ENCODE data around the gene PHLPP1.

PHLPP1 gene

DNA sequence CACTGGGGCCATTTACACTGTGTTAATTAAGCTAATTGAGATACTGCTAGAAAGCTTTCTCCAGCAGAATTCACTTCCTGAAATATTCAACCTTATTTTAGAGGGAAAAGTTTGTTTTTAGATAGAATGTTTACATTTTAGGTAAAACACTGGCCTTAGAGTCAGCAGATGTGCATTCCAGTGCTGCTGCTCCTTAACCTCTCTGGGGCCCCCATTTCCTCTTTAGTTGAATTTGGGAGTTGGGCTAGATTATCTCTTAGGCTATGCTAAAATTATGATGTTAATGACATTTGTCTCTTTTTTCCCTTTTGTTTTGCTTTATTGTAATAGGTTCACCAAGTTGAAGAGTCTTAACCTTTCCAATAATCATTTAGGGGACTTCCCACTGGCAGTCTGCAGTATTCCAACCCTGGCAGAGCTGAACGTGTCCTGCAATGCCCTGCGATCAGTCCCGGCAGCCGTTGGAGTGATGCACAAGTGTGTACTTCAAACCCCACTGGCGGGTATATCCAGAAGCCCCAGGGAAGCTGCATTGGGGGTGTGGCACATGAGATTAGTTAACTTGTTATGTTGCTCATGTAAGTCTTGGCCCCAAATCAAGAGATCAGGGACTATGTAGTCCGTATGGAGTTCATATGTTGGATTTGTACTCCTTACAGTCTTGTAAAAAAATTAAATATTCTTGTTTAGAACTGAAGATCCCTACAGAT lies 179.5 kb downstream of the PHLPP1 start:
- Histone ChIP-seq H3K4me3 (ENCODE audit: low read length) (no peak overlapping the region), H3K27me3 (ENCODE audit: low read depth, low read length) (no peaks in the 10 kb centered on the region), H3K9me3 (ENCODE audit: insufficient read depth, low read length) (no peaks in the 10 kb centered on the region), H4K20me1 (ENCODE audit: insufficient read depth, low read length) (no peaks in the 10 kb centered on the region), H3K4me1 (ENCODE audit: low read length) (peaks cover 22% of the 10 kb centered on the region), H3K27ac (ENCODE audit: low read length) (no peak overlapping the region), H3K9ac (ENCODE audit: low read length) (no peak overlapping the region), H2AFZ (ENCODE audit: low read depth, low read length) (no peak overlapping the region), H3K4me2 (ENCODE audit: low read length) (no peak overlapping the region), H3K79me2 (ENCODE audit: low read length) (no peaks in the 10 kb centered on the region), H3K36me3 (replicated peaks; ENCODE audit: low read depth, low read length) (no peaks in the 10 kb centered on the region)
- TF ChIP-seq, protein P1, sequence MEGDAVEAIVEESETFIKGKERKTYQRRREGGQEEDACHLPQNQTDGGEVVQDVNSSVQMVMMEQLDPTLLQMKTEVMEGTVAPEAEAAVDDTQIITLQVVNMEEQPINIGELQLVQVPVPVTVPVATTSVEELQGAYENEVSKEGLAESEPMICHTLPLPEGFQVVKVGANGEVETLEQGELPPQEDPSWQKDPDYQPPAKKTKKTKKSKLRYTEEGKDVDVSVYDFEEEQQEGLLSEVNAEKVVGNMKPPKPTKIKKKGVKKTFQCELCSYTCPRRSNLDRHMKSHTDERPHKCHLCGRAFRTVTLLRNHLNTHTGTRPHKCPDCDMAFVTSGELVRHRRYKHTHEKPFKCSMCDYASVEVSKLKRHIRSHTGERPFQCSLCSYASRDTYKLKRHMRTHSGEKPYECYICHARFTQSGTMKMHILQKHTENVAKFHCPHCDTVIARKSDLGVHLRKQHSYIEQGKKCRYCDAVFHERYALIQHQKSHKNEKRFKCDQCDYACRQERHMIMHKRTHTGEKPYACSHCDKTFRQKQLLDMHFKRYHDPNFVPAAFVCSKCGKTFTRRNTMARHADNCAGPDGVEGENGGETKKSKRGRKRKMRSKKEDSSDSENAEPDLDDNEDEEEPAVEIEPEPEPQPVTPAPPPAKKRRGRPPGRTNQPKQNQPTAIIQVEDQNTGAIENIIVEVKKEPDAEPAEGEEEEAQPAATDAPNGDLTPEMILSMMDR (IDR thresholded peaks at IDR 0.05; ENCODE audit: low read depth, low read length) = no peak
- no peak for TF ChIP-seq EZH2phosphoT487 (IDR thresholded peaks at IDR 0.05; ENCODE audit: low read depth)

DNA sequence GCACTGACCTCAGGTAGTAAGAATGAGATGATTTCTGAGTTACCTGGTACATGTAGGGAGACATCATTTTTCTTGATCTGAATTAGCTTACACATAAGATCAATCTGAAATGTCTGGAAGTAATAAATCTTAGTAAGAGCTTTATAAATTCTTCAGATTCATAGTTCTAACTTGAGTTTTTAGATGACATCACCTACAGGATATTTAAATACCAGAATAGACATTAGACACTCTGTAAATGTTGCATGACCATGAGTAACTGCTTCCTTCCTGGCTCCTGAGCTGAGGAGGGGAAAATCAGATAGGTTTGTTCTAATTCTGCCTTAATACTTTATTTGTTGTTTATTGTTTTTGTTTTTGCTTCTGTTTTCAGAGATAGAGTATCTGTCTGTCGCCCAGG lies 181.8 kb downstream of the PHLPP1 start:
- TF ChIP-seq, protein P1 (IDR thresholded peaks at IDR 0.05; ENCODE audit: low read depth, low read length) = no peak
- TF ChIP-seq EZH2phosphoT487 (IDR thresholded peaks at IDR 0.05; ENCODE audit: low read depth) = no peak
- Histone ChIP-seq H3K36me3 (replicated peaks; ENCODE audit: low read depth, low read length) (no peaks in the 10 kb centered on the region), H3K9ac (ENCODE audit: low read length) (no peak overlapping the region), H2AFZ (ENCODE audit: low read depth, low read length) (no peak overlapping the region), H3K4me3 (ENCODE audit: low read length) (no peak overlapping the region), H3K9me3 (ENCODE audit: insufficient read depth, low read length) (no peaks in the 10 kb centered on the region), H3K79me2 (ENCODE audit: low read length) (no peaks in the 10 kb centered on the region), H4K20me1 (ENCODE audit: insufficient read depth, low read length) (no peaks in the 10 kb centered on the region), H3K27me3 (ENCODE audit: low read depth, low read length) (no peaks in the 10 kb centered on the region), H3K4me1 (ENCODE audit: low read length) (peaks cover 22% of the 10 kb centered on the region), H3K27ac (ENCODE audit: low read length) (no peak overlapping the region), H3K4me2 (ENCODE audit: low read length) (no peak overlapping the region)

DNA sequence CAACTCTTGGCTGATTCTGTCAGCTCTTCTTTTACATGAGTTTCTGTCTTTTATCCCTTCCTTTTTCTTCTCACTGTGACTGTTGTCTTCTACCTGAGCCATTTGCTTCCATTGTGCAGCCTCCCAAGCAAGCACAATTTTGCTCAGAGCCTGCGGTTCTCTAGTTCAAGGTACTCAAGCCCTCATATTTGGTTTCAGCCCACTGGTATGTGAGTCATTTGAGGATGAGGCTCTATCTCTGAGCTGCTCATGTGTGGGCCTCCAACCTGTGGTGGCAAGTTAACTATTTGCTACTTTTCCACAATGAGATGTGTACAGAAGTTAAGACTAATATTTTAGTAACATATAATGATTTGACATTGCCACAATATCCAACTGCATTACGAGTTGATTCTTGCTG lies 183.0 kb downstream of the PHLPP1 start:
- no peak overlapping the region for H3K27ac ChIP-seq (ENCODE audit: low read length)
- no peak overlapping the region for H2AFZ ChIP-seq (ENCODE audit: low read depth, low read length)
- H4K20me1 ChIP-seq (ENCODE audit: insufficient read depth, low read length) = no peaks in the 10 kb centered on the region
- H3K79me2 ChIP-seq (ENCODE audit: low read length) = no peaks in the 10 kb centered on the region
- H3K4me1 ChIP-seq (ENCODE audit: low read length) = peaks cover 22% of the 10 kb centered on the region
- H3K36me3 ChIP-seq (replicated peaks; ENCODE audit: low read depth, low read length) = no peaks in the 10 kb centered on the region
- H3K4me2 ChIP-seq (ENCODE audit: low read length) = peak overlapping the region; percentile 32
- no peak overlapping the region for H3K9ac ChIP-seq (ENCODE audit: low read length)
- H3K9me3 ChIP-seq (ENCODE audit: insufficient read depth, low read length) = no peaks in the 10 kb centered on the region
- no peak overlapping the region for H3K4me3 ChIP-seq (ENCODE audit: low read length)
- no peaks in the 10 kb centered on the region for H3K27me3 ChIP-seq (ENCODE audit: low read depth, low read length)
- TF ChIP-seq, protein P1 (IDR thresholded peaks at IDR 0.05; ENCODE audit: low read depth, low read length) = no peak
- no peak for TF ChIP-seq EZH2phosphoT487 (IDR thresholded peaks at IDR 0.05; ENCODE audit: low read depth)

DNA sequence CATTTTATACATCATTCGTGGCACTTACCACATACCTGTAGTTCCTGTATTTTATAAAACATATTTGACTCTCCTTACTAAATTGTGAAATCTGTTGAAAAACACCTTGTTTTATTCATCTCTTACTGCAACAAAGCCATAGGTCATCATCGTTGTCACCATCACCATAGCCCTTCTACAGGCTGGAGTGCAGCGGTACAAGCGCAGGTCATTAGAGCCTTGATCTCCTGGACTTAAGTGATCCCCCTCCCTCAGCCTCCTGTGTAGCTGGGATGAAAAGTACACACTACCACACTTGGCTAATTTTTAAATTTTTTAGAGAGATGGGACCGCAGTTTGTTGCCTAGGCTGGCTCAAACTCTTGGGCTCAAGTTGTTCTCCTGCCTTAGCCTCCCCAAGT lies 184.2 kb downstream of the PHLPP1 start:
- H4K20me1 ChIP-seq (ENCODE audit: insufficient read depth, low read length) = no peaks in the 10 kb centered on the region
- H3K4me1 ChIP-seq (ENCODE audit: low read length) = peaks cover 22% of the 10 kb centered on the region
- no peaks in the 10 kb centered on the region for H3K9me3 ChIP-seq (ENCODE audit: insufficient read depth, low read length)
- no peak overlapping the region for H3K4me3 ChIP-seq (ENCODE audit: low read length)
- no peak for TF ChIP-seq EZH2phosphoT487 (IDR thresholded peaks at IDR 0.05; ENCODE audit: low read depth)
- TF ChIP-seq, protein P1 (IDR thresholded peaks at IDR 0.05; ENCODE audit: low read depth, low read length) = no peak
- H3K27ac ChIP-seq (ENCODE audit: low read length) = no peak overlapping the region
- no peak overlapping the region for H3K9ac ChIP-seq (ENCODE audit: low read length)
- H3K27me3 ChIP-seq (ENCODE audit: low read depth, low read length) = no peaks in the 10 kb centered on the region
- no peak overlapping the region for H3K4me2 ChIP-seq (ENCODE audit: low read length)
- no peak overlapping the region for H2AFZ ChIP-seq (ENCODE audit: low read depth, low read length)
- no peaks in the 10 kb centered on the region for H3K36me3 ChIP-seq (replicated peaks; ENCODE audit: low read depth, low read length)
- no peaks in the 10 kb centered on the region for H3K79me2 ChIP-seq (ENCODE audit: low read length)
